Measurements from ENCODE around the gene ULBP1.
"Not testable (repeated sequence)": the region's sequence is repeated elsewhere in the genome, so short reads cannot be mapped to it uniquely, and the experiment has no call there.

ULBP1 gene

GRCh38 chr6:149988550-149989346 is 25.0 kb downstream of the ULBP1 start:
- DNase-seq (ENCODE audit: low read depth) = no peak
- TF ChIP-seq CTCF (IDR thresholded peaks at IDR 0.05; ENCODE audit: control insufficient read depth, insufficient read depth, low read depth, low read length, missing control alignments) = no peak
- H3K4me3 ChIP-seq (ENCODE audit: control insufficient read depth, low read depth, low read length) = no peak overlapping the region

- H3K4me3 ChIP-seq (ENCODE audit: control insufficient read depth, low read depth, low read length) = no peak overlapping the region
- no peak for DNase-seq (ENCODE audit: low read depth)
- no peak for TF ChIP-seq CTCF (IDR thresholded peaks at IDR 0.05; ENCODE audit: control insufficient read depth, insufficient read depth, low read depth, low read length, missing control alignments)
Observed at GRCh38 chr6:149990212-149990660, 26.5 kb downstream of the ULBP1 start.

GRCh38 chr6:149990661-149991471 is 27.1 kb downstream of the ULBP1 start:
- DNase-seq (ENCODE audit: low read depth) = no peak
- no peak for TF ChIP-seq CTCF (IDR thresholded peaks at IDR 0.05; ENCODE audit: control insufficient read depth, insufficient read depth, low read depth, low read length, missing control alignments)
- H3K4me3 ChIP-seq (ENCODE audit: control insufficient read depth, low read depth, low read length) = peak overlapping the region; percentile 9; the same call in 1 of the 2 replicates

GRCh38 chr6:149991472-149991795 is 27.7 kb downstream of the ULBP1 start:
- not testable (repeated sequence) for H3K4me3 ChIP-seq (ENCODE audit: control insufficient read depth, low read depth, low read length); DNase-seq (ENCODE audit: low read depth)

GRCh38 chr6:149991838-149992237 is 28.1 kb downstream of the ULBP1 start:
- H3K4me3 ChIP-seq (ENCODE audit: control insufficient read depth, low read depth, low read length) = no peak overlapping the region
- no peak for DNase-seq (ENCODE audit: low read depth)

GRCh38 chr6:149995235-149995750 is 31.6 kb downstream of the ULBP1 start:
- no peak for TF ChIP-seq CTCF (IDR thresholded peaks at IDR 0.05; ENCODE audit: control insufficient read depth, insufficient read depth, low read depth, low read length, missing control alignments)
- no peak for DNase-seq (ENCODE audit: low read depth)
- H3K4me3 ChIP-seq (ENCODE audit: control insufficient read depth, low read depth, low read length) = no peak overlapping the region

More at GRCh38 chr6:149991838-149992237, 28.1 kb downstream of the ULBP1 start:
- TF ChIP-seq CTCF (IDR thresholded peaks at IDR 0.05; ENCODE audit: control insufficient read depth, insufficient read depth, low read depth, low read length, missing control alignments) = no peak

- no peak for TF ChIP-seq CTCF (IDR thresholded peaks at IDR 0.05; ENCODE audit: control insufficient read depth, insufficient read depth, low read depth, low read length, missing control alignments)
- no peak overlapping the region for H3K4me3 ChIP-seq (ENCODE audit: control insufficient read depth, low read depth, low read length)
- no peak for DNase-seq (ENCODE audit: low read depth)
Observed at GRCh38 chr6:149995971-149996370, 32.2 kb downstream of the ULBP1 start.

Measured in AG09309 (cell line).